GM12873 (cell line): ENCODE data around the gene CPT1A.

Experiments used
- TF ChIP-seq, protein P1 (sequence below): IDR thresholded peaks from 2 replicates; pipeline ENCODE4 v1.5.1; 2012; ENCODE audit warnings: low read depth, mild to moderate bottlenecking, moderate library complexity, low read length, control low read depth; ENCODE audit not compliant: insufficient read depth; ENCODE audit errors: missing control alignments

The CPT1A gene

GRCh38 chr11:68783216-68783821 is 58.4 kb downstream of the CPT1A start:
- TF ChIP-seq, protein P1, sequence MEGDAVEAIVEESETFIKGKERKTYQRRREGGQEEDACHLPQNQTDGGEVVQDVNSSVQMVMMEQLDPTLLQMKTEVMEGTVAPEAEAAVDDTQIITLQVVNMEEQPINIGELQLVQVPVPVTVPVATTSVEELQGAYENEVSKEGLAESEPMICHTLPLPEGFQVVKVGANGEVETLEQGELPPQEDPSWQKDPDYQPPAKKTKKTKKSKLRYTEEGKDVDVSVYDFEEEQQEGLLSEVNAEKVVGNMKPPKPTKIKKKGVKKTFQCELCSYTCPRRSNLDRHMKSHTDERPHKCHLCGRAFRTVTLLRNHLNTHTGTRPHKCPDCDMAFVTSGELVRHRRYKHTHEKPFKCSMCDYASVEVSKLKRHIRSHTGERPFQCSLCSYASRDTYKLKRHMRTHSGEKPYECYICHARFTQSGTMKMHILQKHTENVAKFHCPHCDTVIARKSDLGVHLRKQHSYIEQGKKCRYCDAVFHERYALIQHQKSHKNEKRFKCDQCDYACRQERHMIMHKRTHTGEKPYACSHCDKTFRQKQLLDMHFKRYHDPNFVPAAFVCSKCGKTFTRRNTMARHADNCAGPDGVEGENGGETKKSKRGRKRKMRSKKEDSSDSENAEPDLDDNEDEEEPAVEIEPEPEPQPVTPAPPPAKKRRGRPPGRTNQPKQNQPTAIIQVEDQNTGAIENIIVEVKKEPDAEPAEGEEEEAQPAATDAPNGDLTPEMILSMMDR = no peak

DNA sequence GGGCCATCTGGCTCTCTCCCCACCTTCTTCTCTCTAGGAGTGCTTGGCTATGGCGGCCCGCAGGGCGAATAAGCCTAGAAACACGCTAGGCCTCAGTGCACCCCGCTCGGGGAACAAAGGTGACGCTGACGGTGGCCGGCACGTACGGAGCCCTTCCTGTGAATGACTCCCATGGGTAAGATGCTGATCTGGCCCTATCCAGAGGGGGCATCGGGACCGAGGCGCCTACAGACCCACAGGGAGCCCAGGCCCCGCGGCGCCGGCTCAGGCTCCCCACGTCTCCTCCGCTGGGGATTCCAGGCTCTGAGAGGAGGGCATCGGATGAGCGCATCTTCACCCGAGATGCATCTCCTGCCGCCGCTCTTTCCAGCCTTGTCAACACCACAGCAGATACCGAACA is 59.0 kb downstream of the CPT1A start:
- TF ChIP-seq, protein P1 = no peak

DNA sequence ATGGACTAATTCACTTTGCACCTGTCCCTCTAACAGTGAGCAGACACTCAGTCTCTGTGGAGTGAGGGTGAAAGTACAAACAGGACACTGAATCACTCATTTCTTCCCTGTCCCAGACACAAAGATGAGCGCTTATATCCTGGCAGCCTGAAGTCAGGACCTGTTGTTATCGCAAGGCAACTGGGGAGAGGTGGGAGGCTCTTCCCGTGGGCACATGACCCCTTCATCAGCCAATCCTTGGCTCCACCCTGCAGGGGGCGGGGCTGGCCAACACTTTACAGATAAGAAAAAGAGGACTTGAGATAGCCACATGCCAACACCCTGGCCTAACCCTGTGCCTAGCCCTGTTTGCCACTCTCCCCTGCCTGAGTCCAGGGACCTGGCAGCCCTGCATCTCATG is 60.9 kb downstream of the CPT1A start:
- TF ChIP-seq, protein P1 = no peak

DNA sequence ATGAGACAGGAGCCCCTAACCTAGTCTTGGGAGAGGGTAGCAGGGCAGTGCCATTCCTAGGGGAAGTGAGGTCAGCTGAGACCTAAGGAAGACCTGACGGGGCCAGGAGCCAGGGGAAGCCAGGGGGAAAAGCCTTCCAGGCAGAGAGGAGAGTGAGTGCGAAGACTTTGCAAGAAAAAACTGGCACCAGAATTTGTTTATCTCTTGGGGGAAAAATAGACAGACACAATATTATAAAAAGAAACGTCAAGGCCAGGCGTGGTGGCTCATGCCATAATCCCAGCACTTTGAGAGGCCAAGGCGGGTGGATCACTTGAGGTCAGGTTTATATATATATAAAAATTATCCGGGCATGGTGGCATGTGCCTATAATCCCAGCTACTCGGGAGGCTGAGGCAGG is 63.5 kb downstream of the CPT1A start:
- TF ChIP-seq, protein P1 = no peak

GRCh38 chr11:68776442-68777235 is 65.1 kb downstream of the CPT1A start:
- TF ChIP-seq, protein P1 = no peak

DNA sequence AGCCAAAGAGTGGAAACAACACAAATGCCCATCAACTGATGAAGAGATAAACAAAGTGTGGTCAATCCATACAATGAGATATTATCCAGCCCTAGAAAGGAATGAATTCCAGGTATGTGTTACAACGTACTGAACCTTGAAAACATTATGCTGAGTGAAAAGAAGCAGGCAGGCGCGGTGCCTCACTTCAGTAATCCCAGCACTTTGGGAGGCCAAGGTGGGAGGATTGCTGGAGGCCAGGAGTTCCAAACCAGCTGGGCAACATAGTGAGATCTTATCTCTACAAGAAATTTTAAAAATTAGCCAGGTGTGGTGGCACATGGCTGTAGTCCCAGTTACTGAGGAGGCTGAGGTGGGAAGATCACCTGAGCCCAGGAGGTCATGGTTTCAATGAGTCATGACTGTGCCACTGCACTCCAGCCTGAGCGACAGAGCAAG is 65.7 kb downstream of the CPT1A start:
- TF ChIP-seq, protein P1 = no peak

DNA sequence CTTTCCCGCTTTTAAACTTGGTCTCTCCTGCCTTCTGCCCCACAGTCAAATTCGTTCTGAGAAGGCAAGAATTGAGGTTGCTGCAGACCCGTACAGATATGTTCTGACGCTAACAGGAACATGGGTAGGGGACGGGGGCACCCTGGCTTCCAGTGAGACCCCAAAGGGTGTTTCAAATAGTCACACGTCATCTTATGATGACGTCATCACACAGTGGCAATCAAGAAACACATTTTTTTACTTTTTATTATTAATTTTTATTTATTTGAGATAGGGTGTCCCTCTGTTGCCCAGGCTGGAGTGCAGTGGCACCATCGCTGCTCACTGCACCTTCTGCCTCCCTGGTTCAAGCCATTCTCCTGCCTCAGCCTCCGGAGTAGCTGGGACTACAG is 67.5 kb downstream of the CPT1A start:
- TF ChIP-seq, protein P1 = no peak
